HL-60 (cell line): ENCODE data around the gene LINC01488.

ENCODE experiments used
- DNase-seq, 2 experiments: peaks; one replicate each; pipeline ENCODE4 v3.0.0-alpha.2; 2010 to 2020; ENCODE audit warnings: low read depth in 1 of 2, low spot score in 1 of 2
- H3K27ac ChIP-seq: fragments of 250-450 bp; sonication (Bioruptor Pico); replicated peaks from 2 replicates; pipeline ENCODE4 v1.5.1; 2020; ENCODE audit warnings: mild to moderate bottlenecking, moderate library complexity
- H3K27me3 ChIP-seq: fragments of 250-450 bp; sonication (Bioruptor Pico); 2 replicates; pipeline ENCODE4 v1.5.1; 2021; ENCODE audit warnings: mild to moderate bottlenecking, moderate library complexity; ENCODE audit not compliant: insufficient read depth, poor library complexity, severe bottlenecking
- H3K4me3 ChIP-seq: replicated peaks from 2 replicates; pipeline ENCODE4 v1.5.1; 2011; ENCODE audit warnings: mild to moderate bottlenecking, control low read depth, low read length; ENCODE audit not compliant: insufficient read depth
- GABPA ChIP-seq: IDR thresholded peaks from 2 replicates; pipeline ENCODE4 v1.6.1; 2012; ENCODE audit warnings: low read depth
- POLR2AphosphoS5 ChIP-seq: IDR thresholded peaks from 2 replicates; pipeline ENCODE4 v1.6.1; 2012; ENCODE audit warnings: low read depth
- SPI1 ChIP-seq: IDR thresholded peaks from 2 replicates; pipeline ENCODE4 v1.6.1; 2012; ENCODE audit warnings: low read depth, mild to moderate bottlenecking, borderline replicate concordance
- TF ChIP-seq, protein P1 (sequence below): IDR thresholded peaks from 2 replicates; pipeline ENCODE4 v1.6.1; 2012; ENCODE audit warnings: low read depth; ENCODE audit not compliant: insufficient replicate concordance
- TF ChIP-seq, protein P2 (sequence below): IDR thresholded peaks from one replicate; pipeline ENCODE4 v1.5.1; 2011; ENCODE audit warnings: low read length, control low read depth, inconsistent platforms; ENCODE audit not compliant: insufficient read depth

The LINC01488 gene

DNA sequence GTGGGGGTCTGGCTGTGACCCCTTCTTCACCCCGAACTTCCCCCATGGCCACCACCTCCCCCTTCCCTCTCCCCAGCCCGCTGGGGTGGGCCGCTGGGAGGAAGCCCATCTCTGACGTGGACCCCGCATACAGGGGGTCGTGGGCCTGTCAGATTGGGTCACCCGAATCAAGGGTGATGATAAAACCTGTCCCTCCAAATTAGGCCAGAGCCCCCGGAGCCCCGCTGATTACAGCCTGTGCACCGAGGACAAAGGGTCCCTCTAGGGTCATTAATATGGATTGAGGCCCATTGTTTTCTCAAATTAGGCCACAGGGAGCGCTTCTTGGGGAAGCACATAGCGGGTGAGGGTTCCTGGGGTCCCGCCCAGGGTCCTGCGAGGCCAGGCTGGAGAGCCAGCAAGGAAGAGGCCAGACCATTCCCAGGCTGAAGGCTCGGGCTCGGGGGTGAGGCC is 4.9 kb upstream of the LINC01488 start:
- no peak overlapping the region for H3K27ac ChIP-seq
- no peak overlapping the region for H3K4me3 ChIP-seq
- H3K27me3 ChIP-seq = no peaks in the 10 kb centered on the region
- no peak for DNase-seq
- TF ChIP-seq POLR2AphosphoS5 (no peak), SPI1 (no peak), GABPA (no peak)
- TF ChIP-seq, protein P1, sequence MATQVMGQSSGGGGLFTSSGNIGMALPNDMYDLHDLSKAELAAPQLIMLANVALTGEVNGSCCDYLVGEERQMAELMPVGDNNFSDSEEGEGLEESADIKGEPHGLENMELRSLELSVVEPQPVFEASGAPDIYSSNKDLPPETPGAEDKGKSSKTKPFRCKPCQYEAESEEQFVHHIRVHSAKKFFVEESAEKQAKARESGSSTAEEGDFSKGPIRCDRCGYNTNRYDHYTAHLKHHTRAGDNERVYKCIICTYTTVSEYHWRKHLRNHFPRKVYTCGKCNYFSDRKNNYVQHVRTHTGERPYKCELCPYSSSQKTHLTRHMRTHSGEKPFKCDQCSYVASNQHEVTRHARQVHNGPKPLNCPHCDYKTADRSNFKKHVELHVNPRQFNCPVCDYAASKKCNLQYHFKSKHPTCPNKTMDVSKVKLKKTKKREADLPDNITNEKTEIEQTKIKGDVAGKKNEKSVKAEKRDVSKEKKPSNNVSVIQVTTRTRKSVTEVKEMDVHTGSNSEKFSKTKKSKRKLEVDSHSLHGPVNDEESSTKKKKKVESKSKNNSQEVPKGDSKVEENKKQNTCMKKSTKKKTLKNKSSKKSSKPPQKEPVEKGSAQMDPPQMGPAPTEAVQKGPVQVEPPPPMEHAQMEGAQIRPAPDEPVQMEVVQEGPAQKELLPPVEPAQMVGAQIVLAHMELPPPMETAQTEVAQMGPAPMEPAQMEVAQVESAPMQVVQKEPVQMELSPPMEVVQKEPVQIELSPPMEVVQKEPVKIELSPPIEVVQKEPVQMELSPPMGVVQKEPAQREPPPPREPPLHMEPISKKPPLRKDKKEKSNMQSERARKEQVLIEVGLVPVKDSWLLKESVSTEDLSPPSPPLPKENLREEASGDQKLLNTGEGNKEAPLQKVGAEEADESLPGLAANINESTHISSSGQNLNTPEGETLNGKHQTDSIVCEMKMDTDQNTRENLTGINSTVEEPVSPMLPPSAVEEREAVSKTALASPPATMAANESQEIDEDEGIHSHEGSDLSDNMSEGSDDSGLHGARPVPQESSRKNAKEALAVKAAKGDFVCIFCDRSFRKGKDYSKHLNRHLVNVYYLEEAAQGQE = no peak
- TF ChIP-seq, protein P2, sequence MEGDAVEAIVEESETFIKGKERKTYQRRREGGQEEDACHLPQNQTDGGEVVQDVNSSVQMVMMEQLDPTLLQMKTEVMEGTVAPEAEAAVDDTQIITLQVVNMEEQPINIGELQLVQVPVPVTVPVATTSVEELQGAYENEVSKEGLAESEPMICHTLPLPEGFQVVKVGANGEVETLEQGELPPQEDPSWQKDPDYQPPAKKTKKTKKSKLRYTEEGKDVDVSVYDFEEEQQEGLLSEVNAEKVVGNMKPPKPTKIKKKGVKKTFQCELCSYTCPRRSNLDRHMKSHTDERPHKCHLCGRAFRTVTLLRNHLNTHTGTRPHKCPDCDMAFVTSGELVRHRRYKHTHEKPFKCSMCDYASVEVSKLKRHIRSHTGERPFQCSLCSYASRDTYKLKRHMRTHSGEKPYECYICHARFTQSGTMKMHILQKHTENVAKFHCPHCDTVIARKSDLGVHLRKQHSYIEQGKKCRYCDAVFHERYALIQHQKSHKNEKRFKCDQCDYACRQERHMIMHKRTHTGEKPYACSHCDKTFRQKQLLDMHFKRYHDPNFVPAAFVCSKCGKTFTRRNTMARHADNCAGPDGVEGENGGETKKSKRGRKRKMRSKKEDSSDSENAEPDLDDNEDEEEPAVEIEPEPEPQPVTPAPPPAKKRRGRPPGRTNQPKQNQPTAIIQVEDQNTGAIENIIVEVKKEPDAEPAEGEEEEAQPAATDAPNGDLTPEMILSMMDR = no peak

- Histone ChIP-seq H3K27me3 (no peaks in the 10 kb centered on the region), H3K27ac (no peak overlapping the region), H3K4me3 (no peak overlapping the region)
- no peak for DNase-seq
- TF ChIP-seq, protein P1 = no peak
- TF ChIP-seq, protein P2 = no peak
- TF ChIP-seq SPI1 = no peak
- TF ChIP-seq POLR2AphosphoS5 = no peak
- TF ChIP-seq GABPA = no peak
These were observed 4.4 kb upstream of the LINC01488 start for GRCh38 chr11:69477086-69477485.

GRCh38 chr11:69479591-69480271 is 1.7 kb upstream of the LINC01488 start:
- no peak for DNase-seq
- Histone ChIP-seq H3K27ac (no peak overlapping the region), H3K27me3 (no peaks in the 10 kb centered on the region), H3K4me3 (no peak overlapping the region)
- TF ChIP-seq POLR2AphosphoS5 (no peak), GABPA (no peak), SPI1 (no peak)
- TF ChIP-seq, protein P1 = no peak
